ENCODE data around the gene PCNX2.

The PCNX2 gene

DNA sequence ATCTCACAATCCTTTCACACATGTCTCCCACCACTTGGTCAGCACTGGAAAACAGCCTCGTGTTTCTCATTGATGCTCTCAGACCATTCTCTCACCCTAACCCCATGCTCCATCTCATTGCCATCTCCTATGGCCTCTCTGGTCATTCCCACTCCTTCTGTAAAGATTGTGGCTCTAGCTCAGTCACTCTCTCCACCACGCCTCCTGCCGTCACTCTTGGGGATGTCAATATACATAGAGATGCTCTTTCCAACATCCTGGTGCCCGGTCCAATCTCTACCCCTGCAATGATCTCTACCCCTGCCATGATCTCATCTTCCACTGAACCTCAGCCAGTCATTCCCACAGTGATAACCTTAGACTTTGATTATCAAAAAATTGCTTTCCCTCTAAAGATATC, 255.0 kb downstream of the PCNX2 start:
- no peak for DNase-seq (ENCODE audit: low read depth)
- no peak overlapping the region for H3K4me3 ChIP-seq (ENCODE audit: low read length)
- TF ChIP-seq, protein P1, sequence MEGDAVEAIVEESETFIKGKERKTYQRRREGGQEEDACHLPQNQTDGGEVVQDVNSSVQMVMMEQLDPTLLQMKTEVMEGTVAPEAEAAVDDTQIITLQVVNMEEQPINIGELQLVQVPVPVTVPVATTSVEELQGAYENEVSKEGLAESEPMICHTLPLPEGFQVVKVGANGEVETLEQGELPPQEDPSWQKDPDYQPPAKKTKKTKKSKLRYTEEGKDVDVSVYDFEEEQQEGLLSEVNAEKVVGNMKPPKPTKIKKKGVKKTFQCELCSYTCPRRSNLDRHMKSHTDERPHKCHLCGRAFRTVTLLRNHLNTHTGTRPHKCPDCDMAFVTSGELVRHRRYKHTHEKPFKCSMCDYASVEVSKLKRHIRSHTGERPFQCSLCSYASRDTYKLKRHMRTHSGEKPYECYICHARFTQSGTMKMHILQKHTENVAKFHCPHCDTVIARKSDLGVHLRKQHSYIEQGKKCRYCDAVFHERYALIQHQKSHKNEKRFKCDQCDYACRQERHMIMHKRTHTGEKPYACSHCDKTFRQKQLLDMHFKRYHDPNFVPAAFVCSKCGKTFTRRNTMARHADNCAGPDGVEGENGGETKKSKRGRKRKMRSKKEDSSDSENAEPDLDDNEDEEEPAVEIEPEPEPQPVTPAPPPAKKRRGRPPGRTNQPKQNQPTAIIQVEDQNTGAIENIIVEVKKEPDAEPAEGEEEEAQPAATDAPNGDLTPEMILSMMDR (IDR thresholded peaks at IDR 0.05; ENCODE audit: insufficient read depth, low read depth, low read length, missing control alignments): no peak

- DNase-seq (ENCODE audit: low read depth): no peak
- TF ChIP-seq, protein P1 (IDR thresholded peaks at IDR 0.05; ENCODE audit: insufficient read depth, low read depth, low read length, missing control alignments): no peak
- H3K4me3 ChIP-seq (ENCODE audit: low read length): no peak overlapping the region
Measured at GRCh38 chr1:233038581-233038980, 256.9 kb downstream of the PCNX2 start.

DNA sequence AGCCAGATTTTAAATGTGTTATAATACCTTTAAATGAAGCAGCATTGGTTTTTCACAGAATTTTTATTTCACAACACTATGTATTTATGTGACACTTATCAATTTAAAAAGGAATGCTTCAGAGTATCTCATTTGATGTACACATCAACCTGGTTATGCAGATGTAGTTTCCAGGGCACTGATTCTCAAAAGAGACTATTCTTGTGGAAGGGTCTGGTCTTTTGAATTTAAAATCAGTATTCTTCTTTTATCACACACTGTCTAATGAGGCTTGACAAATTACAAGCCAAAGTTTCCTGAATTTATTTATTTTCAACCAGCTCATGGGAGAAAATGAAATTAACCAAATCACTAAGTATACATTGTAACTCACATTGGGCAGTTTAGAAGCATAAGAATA, 257.7 kb downstream of the PCNX2 start:
- TF ChIP-seq, protein P1 (IDR thresholded peaks at IDR 0.05; ENCODE audit: insufficient read depth, low read depth, low read length, missing control alignments): no peak
- DNase-seq (ENCODE audit: low read depth): no peak

DNA sequence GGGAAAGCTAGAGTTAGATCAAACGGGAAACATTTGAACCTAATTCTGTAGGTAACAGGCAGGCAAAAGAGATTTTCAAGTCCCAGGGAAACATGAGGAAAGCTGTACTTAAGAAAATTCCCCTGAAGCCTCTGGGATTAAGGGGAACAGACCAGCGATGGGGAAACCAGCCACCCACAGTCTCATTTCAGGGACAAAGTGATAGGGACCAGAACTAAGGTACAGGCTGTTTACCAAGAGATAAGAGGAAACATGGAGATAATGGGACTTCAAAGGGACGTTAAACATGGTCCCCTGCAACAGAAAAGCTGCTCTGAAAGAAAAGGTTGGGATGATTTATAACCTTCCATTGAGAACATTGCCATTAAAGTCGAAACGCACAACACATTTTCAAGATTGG, 260.7 kb downstream of the PCNX2 start:
- TF ChIP-seq, protein P1 (IDR thresholded peaks at IDR 0.05; ENCODE audit: insufficient read depth, low read depth, low read length, missing control alignments): no peak
- no peak for DNase-seq (ENCODE audit: low read depth)
- no peak overlapping the region for H3K4me3 ChIP-seq (ENCODE audit: low read length)

More for the DNA sequence above, 257.7 kb downstream of the PCNX2 start:
- H3K4me3 ChIP-seq (ENCODE audit: low read length): no peak overlapping the region

- no peak overlapping the region for H3K4me3 ChIP-seq (ENCODE audit: low read length)
- TF ChIP-seq, protein P1 (IDR thresholded peaks at IDR 0.05; ENCODE audit: insufficient read depth, low read depth, low read length, missing control alignments): no peak
- DNase-seq (ENCODE audit: low read depth): no peak
Measured at GRCh38 chr1:233033361-233033760, 262.2 kb downstream of the PCNX2 start.

GRCh38 chr1:233032916-233033315, 262.6 kb downstream of the PCNX2 start:
- no peak overlapping the region for H3K4me3 ChIP-seq (ENCODE audit: low read length)
- TF ChIP-seq, protein P1 (IDR thresholded peaks at IDR 0.05; ENCODE audit: insufficient read depth, low read depth, low read length, missing control alignments): no peak
- no peak for DNase-seq (ENCODE audit: low read depth)

DNA sequence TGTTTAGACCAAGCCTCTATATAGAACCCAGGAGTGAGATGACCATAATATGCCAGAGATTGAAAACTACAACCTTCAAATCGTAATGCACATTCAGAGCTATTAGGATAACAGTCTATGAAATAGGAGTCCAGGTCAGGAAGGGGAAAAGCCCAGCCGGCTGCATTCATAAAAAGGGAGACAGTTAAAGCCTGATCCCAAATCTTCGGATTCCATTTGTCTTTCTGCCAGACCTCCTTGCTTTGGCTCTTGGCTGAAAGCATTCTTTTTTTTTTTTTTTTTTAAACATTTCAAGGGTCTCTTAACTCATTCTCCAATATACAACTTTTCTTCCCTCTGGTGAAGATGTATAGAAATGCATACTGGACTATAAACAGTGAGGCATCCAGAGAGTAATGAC, 264.0 kb downstream of the PCNX2 start:
- H3K4me3 ChIP-seq (ENCODE audit: low read length): no peak overlapping the region
- no peak for DNase-seq (ENCODE audit: low read depth)
- TF ChIP-seq, protein P1 (IDR thresholded peaks at IDR 0.05; ENCODE audit: insufficient read depth, low read depth, low read length, missing control alignments): no peak

Measured in epithelial cell of esophagus (primary cell).